ENCODE results near the gene TMIGD2.

DNA sequence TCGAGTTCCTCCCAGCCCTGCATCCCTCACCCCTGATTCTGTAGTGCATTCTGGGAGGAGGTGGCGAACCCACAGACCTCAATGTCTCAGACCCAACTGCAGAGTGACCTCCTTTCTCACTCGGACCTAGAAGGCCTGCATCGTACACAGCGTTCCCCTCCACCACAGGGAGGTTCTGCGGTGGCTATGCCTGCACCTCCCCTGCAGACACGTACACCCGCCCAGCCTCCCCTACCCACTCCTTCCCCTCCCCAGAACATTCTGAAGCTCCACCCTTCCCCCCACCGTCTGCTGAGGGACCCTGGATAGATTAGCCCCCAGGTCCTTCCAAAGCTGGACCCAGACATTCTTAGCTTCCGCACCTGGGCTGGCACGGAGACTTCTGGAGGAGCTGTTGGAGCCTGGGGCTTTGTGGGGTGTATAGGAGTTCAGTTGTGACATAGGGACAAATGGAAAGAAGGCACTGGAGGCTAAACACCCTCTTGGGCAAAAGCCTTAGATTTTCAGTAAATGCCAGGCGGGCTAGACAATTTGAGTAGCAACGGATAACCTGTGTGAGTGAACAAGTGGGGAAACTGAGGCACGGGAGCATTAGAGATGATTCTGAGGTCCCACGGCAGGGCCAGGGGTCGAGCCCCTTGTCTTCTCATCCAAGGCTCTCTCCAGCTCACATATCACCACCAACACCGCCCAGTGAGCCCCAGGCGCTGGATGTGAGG lies 1.8 kb upstream of the TMIGD2 start:
- TF ChIP-seq, protein P1, sequence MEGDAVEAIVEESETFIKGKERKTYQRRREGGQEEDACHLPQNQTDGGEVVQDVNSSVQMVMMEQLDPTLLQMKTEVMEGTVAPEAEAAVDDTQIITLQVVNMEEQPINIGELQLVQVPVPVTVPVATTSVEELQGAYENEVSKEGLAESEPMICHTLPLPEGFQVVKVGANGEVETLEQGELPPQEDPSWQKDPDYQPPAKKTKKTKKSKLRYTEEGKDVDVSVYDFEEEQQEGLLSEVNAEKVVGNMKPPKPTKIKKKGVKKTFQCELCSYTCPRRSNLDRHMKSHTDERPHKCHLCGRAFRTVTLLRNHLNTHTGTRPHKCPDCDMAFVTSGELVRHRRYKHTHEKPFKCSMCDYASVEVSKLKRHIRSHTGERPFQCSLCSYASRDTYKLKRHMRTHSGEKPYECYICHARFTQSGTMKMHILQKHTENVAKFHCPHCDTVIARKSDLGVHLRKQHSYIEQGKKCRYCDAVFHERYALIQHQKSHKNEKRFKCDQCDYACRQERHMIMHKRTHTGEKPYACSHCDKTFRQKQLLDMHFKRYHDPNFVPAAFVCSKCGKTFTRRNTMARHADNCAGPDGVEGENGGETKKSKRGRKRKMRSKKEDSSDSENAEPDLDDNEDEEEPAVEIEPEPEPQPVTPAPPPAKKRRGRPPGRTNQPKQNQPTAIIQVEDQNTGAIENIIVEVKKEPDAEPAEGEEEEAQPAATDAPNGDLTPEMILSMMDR (IDR thresholded peaks at IDR 0.05; ENCODE audit: poor library complexity, severe bottlenecking) = no peak
- TF ChIP-seq POLR2AphosphoS5 (IDR thresholded peaks at IDR 0.05) (no peak), TAF1 (IDR thresholded peaks at IDR 0.05; ENCODE audit: low read depth) (no peak)
